ENCODE data around the gene REX1BD. TPM values are rescaled to one million over a fixed set of nuclear protein-coding genes. Genes with fewer than 3 reads are reported as not detected.

The REX1BD gene
- total RNA-seq, 1 experiment from 2014 or later, result 44.8 TPM

DNA sequence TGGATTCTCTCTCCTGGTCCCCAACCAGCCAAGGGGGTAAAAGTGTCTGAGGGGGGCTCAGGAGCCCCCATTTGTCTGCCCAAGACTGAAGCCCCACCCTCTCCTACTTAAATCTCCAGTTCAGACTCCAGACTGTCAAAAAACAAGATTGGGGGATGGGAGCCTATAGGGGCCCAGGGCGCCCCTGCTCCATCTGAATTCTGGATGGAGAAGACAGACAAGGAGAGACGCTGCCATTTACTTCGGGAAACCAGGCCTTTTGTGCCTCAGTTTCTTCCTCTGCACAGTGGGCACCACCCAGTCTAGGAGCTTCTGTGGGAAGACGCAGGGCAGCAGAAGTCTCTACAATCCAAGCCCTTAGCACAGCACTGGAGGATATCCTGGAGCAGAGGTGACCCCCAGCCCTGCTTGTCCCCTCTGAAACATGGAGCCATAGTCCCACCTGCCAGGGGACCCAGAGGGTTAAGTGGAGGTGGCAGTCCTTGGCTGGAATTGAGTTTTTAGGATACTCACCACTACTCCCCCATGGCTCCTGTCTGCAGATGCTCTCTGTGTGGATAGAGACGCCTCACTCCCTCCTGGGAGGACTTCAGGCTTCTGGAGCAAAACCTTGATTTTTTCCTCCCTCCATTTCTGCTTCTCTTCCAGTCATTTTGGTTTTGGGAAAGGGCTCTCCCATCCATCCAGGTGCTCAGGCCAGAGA lies 19.7 kb downstream of the REX1BD start:
- peak overlapping the region; percentile 53; the same call in 1 of the 2 replicates for H3K4me3 ChIP-seq
- no peaks in the 10 kb centered on the region for H3K9me2 ChIP-seq (ENCODE audit: insufficient read depth)
- intact Hi-C loops (cut with micrococcal nuclease; ENCODE audit: unreplicated experiment), result loop anchor here (10.0 kb wide), 1 partner anchor 157 kb away; no protein-coding TSS in a partner anchor
- no peak overlapping the region for H3K27ac ChIP-seq
- ChIA-PET CTCF (no interaction called here), POLR2A (ENCODE audit: unreplicated experiment) (interaction anchor here (0.6 kb wide), 1 partner anchor 19 kb away, joined by 5 read pairs; no protein-coding TSS in a partner anchor)
- H3K4me2 ChIP-seq, result peak overlapping the region; percentile 86
- no peak overlapping the region for H2AFZ ChIP-seq
- H3K36me3 ChIP-seq (ENCODE audit: low read depth), result no peaks in the 10 kb centered on the region
- H4K20me1 ChIP-seq (ENCODE audit: insufficient read depth), result no peaks in the 10 kb centered on the region
- peaks cover 78% of the 10 kb centered on the region for H3K27me3 ChIP-seq (ENCODE audit: insufficient read depth, low read depth)
- no peak for TF ChIP-seq EZH2 (IDR thresholded peaks at IDR 0.05; ENCODE audit: low read depth)
- TF ChIP-seq, protein P1, sequence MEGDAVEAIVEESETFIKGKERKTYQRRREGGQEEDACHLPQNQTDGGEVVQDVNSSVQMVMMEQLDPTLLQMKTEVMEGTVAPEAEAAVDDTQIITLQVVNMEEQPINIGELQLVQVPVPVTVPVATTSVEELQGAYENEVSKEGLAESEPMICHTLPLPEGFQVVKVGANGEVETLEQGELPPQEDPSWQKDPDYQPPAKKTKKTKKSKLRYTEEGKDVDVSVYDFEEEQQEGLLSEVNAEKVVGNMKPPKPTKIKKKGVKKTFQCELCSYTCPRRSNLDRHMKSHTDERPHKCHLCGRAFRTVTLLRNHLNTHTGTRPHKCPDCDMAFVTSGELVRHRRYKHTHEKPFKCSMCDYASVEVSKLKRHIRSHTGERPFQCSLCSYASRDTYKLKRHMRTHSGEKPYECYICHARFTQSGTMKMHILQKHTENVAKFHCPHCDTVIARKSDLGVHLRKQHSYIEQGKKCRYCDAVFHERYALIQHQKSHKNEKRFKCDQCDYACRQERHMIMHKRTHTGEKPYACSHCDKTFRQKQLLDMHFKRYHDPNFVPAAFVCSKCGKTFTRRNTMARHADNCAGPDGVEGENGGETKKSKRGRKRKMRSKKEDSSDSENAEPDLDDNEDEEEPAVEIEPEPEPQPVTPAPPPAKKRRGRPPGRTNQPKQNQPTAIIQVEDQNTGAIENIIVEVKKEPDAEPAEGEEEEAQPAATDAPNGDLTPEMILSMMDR (conservative IDR thresholded peaks at IDR 0.05), result no peak
- H3K4me1 ChIP-seq (replicated peaks; ENCODE audit: insufficient read depth), result peaks cover 26% of the 10 kb centered on the region
- no TSS peak for BruUV-seq (replicated peaks)
- no peak for DNase-seq
- H3F3A ChIP-seq (ENCODE audit: insufficient read depth, low read depth), result peaks cover 44% of the 10 kb centered on the region; the same call in 1 of the 2 replicates
- H3K79me2 ChIP-seq (ENCODE audit: low read depth), result no peaks in the 10 kb centered on the region
- no peaks in the 10 kb centered on the region for H3K9me3 ChIP-seq (ENCODE audit: insufficient read depth, low read depth)

- no peak overlapping the region for H3K4me3 ChIP-seq
- no peak for DNase-seq
- no peaks in the 10 kb centered on the region for H3K79me2 ChIP-seq (ENCODE audit: low read depth)
- POLR2A ChIA-PET (ENCODE audit: unreplicated experiment), result no interaction called here
- BruUV-seq (replicated peaks), result no TSS peak
- no peak for TF ChIP-seq EZH2 (IDR thresholded peaks at IDR 0.05; ENCODE audit: low read depth)
- TF ChIP-seq, protein P1 (conservative IDR thresholded peaks at IDR 0.05), result no peak
- peaks cover 26% of the 10 kb centered on the region for H3K4me1 ChIP-seq (replicated peaks; ENCODE audit: insufficient read depth)
- H3K36me3 ChIP-seq (ENCODE audit: low read depth), result no peaks in the 10 kb centered on the region
- H3K9me2 ChIP-seq (ENCODE audit: insufficient read depth), result no peaks in the 10 kb centered on the region
- no peak overlapping the region for H3K4me2 ChIP-seq
- no peaks in the 10 kb centered on the region for H3K9me3 ChIP-seq (ENCODE audit: insufficient read depth, low read depth)
- CTCF ChIA-PET, result no interaction called here
- H3F3A ChIP-seq (ENCODE audit: insufficient read depth, low read depth), result peaks cover 41% of the 10 kb centered on the region; the same call in 1 of the 2 replicates
- H3K27ac ChIP-seq, result no peak overlapping the region
- no peak overlapping the region for H2AFZ ChIP-seq
- H4K20me1 ChIP-seq (ENCODE audit: insufficient read depth), result no peaks in the 10 kb centered on the region
- intact Hi-C loops (cut with micrococcal nuclease; ENCODE audit: unreplicated experiment), result loop anchor here (10.0 kb wide), 1 partner anchor 156 kb away; no protein-coding TSS in a partner anchor
- peaks cover 86% of the 10 kb centered on the region for H3K27me3 ChIP-seq (ENCODE audit: insufficient read depth, low read depth)
Measured at GRCh38 chr19:18608805-18609716, 20.5 kb downstream of the REX1BD start.

DNA sequence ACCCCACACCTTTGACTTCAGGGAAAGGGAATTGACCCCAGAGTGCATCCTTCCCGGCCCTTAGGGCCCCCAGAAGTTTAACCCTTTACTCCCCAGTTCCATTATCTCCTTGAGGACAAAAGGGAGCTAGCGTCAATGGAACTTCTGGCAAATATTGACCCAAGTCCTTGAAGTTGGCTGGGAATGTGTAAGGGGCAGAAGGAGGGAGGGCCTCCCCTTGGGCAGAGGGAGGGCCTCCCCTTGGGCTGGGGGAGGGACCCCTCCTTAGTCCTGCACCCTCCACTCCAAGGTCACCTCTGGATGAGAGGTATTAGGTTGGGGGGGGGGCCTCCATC lies 21.1 kb downstream of the REX1BD start:
- no TSS peak for BruUV-seq (replicated peaks)
- no peak overlapping the region; the same call in 1 of the 2 replicates for H3K4me2 ChIP-seq
- no peaks in the 10 kb centered on the region for H3K79me2 ChIP-seq (ENCODE audit: low read depth)
- H3K27me3 ChIP-seq (ENCODE audit: insufficient read depth, low read depth), result peaks cover 90% of the 10 kb centered on the region
- no peak for TF ChIP-seq EZH2 (IDR thresholded peaks at IDR 0.05; ENCODE audit: low read depth)
- TF ChIP-seq, protein P1 (conservative IDR thresholded peaks at IDR 0.05), result no peak
- H3K27ac ChIP-seq, result no peak overlapping the region
- H4K20me1 ChIP-seq (ENCODE audit: insufficient read depth), result no peaks in the 10 kb centered on the region
- no peak overlapping the region for H2AFZ ChIP-seq
- H3F3A ChIP-seq (ENCODE audit: insufficient read depth, low read depth), result peaks cover 35% of the 10 kb centered on the region; the same call in 1 of the 2 replicates
- intact Hi-C loops (cut with micrococcal nuclease; ENCODE audit: unreplicated experiment), result loop anchor here (10.0 kb wide), 1 partner anchor 155 kb away; no protein-coding TSS in a partner anchor
- CTCF ChIA-PET, result interaction anchor here (0.5 kb wide), 1 partner anchor 235 kb away, joined by 13 read pairs; no protein-coding TSS in a partner anchor
- no peaks in the 10 kb centered on the region for H3K9me3 ChIP-seq (ENCODE audit: insufficient read depth, low read depth)
- DNase-seq, result no peak
- no peaks in the 10 kb centered on the region for H3K36me3 ChIP-seq (ENCODE audit: low read depth)
- POLR2A ChIA-PET (ENCODE audit: unreplicated experiment), result interaction anchor here (0.6 kb wide), 1 partner anchor 276 kb away, joined by 16 read pairs; no protein-coding TSS in a partner anchor
- no peaks in the 10 kb centered on the region for H3K9me2 ChIP-seq (ENCODE audit: insufficient read depth)
- no peak overlapping the region for H3K4me3 ChIP-seq
- peaks cover 26% of the 10 kb centered on the region for H3K4me1 ChIP-seq (replicated peaks; ENCODE audit: insufficient read depth)
